Measurements from ENCODE around the gene SLC7A6.

Gene SLC7A6

GRCh38 chr16:68264128-68265077 is at the start of gene SLC7A6:
Gene SLC7A6 (plus strand): TSS chr16:68264526. CDS start chr16:68274727, 10,201 bp downstream.
- peak; percentile 20 for DNase-seq (ENCODE audit: low spot score)

GRCh38 chr16:68214726-68215125 is 49.6 kb upstream of the SLC7A6 start:
- no peak for DNase-seq (ENCODE audit: low spot score)

GRCh38 chr16:68215302-68215701 is 49.0 kb upstream of the SLC7A6 start:
- no peak for DNase-seq (ENCODE audit: low spot score)

- DNase-seq (ENCODE audit: low spot score), result no peak
Measured at GRCh38 chr16:68216240-68216639, 48.1 kb upstream of the SLC7A6 start.

GRCh38 chr16:68217506-68217905 is 46.8 kb upstream of the SLC7A6 start:
- DNase-seq (ENCODE audit: low spot score), result no peak

- DNase-seq (ENCODE audit: low spot score), result no peak
Measured at GRCh38 chr16:68219725-68220351, 44.5 kb upstream of the SLC7A6 start.

GRCh38 chr16:68223072-68223471 is 41.3 kb upstream of the SLC7A6 start:
- no peak for DNase-seq (ENCODE audit: low spot score)

- DNase-seq (ENCODE audit: low spot score), result no peak
Measured at GRCh38 chr16:68226116-68226515, 38.2 kb upstream of the SLC7A6 start.

GRCh38 chr16:68227183-68227793 is 37.0 kb upstream of the SLC7A6 start:
- no peak for DNase-seq (ENCODE audit: low spot score)

- DNase-seq (ENCODE audit: low spot score), result no peak
Measured at GRCh38 chr16:68227850-68228553, 36.3 kb upstream of the SLC7A6 start.

- DNase-seq (ENCODE audit: low spot score), result no peak
Measured at GRCh38 chr16:68228652-68229051, 35.7 kb upstream of the SLC7A6 start.

- peak; percentile 49 for DNase-seq (ENCODE audit: low spot score)
Measured at GRCh38 chr16:68229431-68230175, 34.7 kb upstream of the SLC7A6 start.

- DNase-seq (ENCODE audit: low spot score), result no peak
Measured at GRCh38 chr16:68230176-68230571, 34.2 kb upstream of the SLC7A6 start.

GRCh38 chr16:68230956-68231355 is 33.4 kb upstream of the SLC7A6 start:
- DNase-seq (ENCODE audit: low spot score), result no peak

GRCh38 chr16:68231384-68232136 is 32.8 kb upstream of the SLC7A6 start:
- no peak for DNase-seq (ENCODE audit: low spot score)

GRCh38 chr16:68232335-68232734 is 32.0 kb upstream of the SLC7A6 start:
- DNase-seq (ENCODE audit: low spot score), result no peak

- no peak for DNase-seq (ENCODE audit: low spot score)
Measured at GRCh38 chr16:68233085-68233834, 31.1 kb upstream of the SLC7A6 start.

GRCh38 chr16:68233835-68234187 is 30.5 kb upstream of the SLC7A6 start:
- DNase-seq (ENCODE audit: low spot score), result no peak

- no peak for DNase-seq (ENCODE audit: low spot score)
Measured at GRCh38 chr16:68234188-68235107, 29.9 kb upstream of the SLC7A6 start.
